Measurements from ENCODE around the gene RNU5B-1.

RNU5B-1 gene

GRCh38 chr15:65275728-65276126, 28.8 kb upstream of the RNU5B-1 start:
- DNase-seq (ENCODE audit: low read depth): no peak
- TF ChIP-seq CTCF (IDR thresholded peaks at IDR 0.05; ENCODE audit: low read depth, low read length, missing control alignments): no peak
- no peak overlapping the region for H3K4me3 ChIP-seq (ENCODE audit: low read depth, low read length)

GRCh38 chr15:65277015-65277414, 27.5 kb upstream of the RNU5B-1 start:
- DNase-seq (ENCODE audit: low read depth): no peak
- no peak overlapping the region for H3K4me3 ChIP-seq (ENCODE audit: low read depth, low read length)
- TF ChIP-seq CTCF (IDR thresholded peaks at IDR 0.05; ENCODE audit: low read depth, low read length, missing control alignments): no peak

GRCh38 chr15:65278480-65278879, 26.0 kb upstream of the RNU5B-1 start:
- TF ChIP-seq CTCF (IDR thresholded peaks at IDR 0.05; ENCODE audit: low read depth, low read length, missing control alignments): no peak
- no peak for DNase-seq (ENCODE audit: low read depth)
- H3K4me3 ChIP-seq (ENCODE audit: low read depth, low read length): no peak overlapping the region

GRCh38 chr15:65285291-65286068, 19.0 kb upstream of the RNU5B-1 start:
- DNase-seq (ENCODE audit: low read depth): no peak
- peak overlapping the region; percentile 69 for H3K4me3 ChIP-seq (ENCODE audit: low read depth, low read length)
- no peak for TF ChIP-seq CTCF (IDR thresholded peaks at IDR 0.05; ENCODE audit: low read depth, low read length, missing control alignments)

- DNase-seq (ENCODE audit: low read depth): no peak
- TF ChIP-seq CTCF (IDR thresholded peaks at IDR 0.05; ENCODE audit: low read depth, low read length, missing control alignments): no peak
- peak overlapping the region; percentile 69 for H3K4me3 ChIP-seq (ENCODE audit: low read depth, low read length)
Observed at GRCh38 chr15:65286069-65286703, 18.3 kb upstream of the RNU5B-1 start.

GRCh38 chr15:65286704-65287519, 17.6 kb upstream of the RNU5B-1 start, which contains the start of gene PARP16:
TSS of gene PARP16 (minus strand) at chr15:65286883. CDS start at chr15:65286426, 457 bp downstream.
- peak; percentile 67 for DNase-seq (ENCODE audit: low read depth)
- no peak for TF ChIP-seq CTCF (IDR thresholded peaks at IDR 0.05; ENCODE audit: low read depth, low read length, missing control alignments)
- H3K4me3 ChIP-seq (ENCODE audit: low read depth, low read length): peak within 1 kb of the TSS; percentile 69

Data from GM12864 (cell line).